GM19238 (cell line): Measurements from ENCODE around the gene BAAT.
"Not testable (repeated sequence)": the region's sequence is repeated elsewhere in the genome, so short reads cannot be mapped to it uniquely, and the experiment has no call there.

Experiments
- DNase-seq: peaks from one replicate; pipeline ENCODE4 v3.0.0; 2011; ENCODE audit warnings: low spot score; ENCODE audit not compliant: insufficient read length

Gene BAAT

GRCh38 chr9:101365181-101365580, 19.6 kb downstream of the BAAT start:
- DNase-seq = no peak

DNA sequence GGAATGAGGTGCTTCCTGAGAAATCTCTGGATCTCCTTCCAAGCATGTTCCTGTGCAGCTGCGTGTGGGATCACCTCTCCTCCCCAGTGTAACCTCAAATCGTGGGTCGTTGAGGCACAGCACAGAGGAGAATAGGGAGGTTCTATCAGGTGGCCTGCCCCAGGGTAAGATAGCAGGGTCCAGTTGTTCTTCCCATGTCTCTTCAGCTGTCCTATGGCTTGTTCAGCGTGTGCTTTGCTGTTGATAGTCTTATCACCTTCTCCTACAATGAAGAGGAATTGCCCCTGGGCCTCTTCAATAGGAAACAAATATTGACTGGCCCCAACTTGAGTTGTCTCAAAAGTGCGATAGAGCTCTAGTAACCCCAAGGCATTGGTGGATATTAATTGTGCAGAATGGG, 22.4 kb downstream of the BAAT start:
- DNase-seq = no peak

DNA sequence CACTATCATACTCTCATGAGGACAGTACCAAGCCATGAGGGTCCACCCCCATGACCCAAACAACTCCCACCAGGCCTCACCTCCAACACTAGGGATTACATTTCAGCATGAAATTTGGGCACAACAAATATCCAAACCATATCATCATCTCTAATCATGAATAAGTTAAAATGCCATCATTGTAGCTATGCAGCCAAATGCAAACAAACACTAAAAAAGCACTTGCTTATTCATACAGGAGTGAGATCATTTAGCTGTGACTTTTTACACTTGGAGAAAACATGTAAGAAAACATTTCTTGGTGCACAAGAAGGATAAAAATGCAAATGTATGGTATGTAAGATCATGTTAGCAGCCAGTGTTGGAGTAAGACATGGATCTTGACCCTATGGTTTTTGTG, 24.2 kb downstream of the BAAT start:
- DNase-seq = no peak

- DNase-seq = no peak
Measured at GRCh38 chr9:101359679-101360078, 25.1 kb downstream of the BAAT start.

DNA sequence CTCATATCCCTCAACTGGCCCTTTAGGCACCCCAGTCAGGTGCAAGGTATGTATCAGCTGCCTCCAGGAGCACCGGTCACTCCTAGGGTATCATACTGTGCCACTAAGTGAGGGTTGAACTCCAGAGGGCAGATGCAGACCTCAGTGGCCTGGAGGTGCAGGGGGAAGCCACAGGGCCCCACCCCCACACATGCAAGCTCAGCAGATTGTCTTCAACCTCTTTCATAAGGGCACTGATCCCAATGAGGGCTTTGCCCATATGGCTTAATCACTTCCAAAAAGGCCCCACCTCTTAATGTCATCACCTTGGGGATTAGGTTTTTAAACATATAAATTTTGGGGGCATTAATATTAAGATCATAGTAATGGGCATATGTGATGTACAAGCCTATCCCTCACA, 28.2 kb downstream of the BAAT start:
- no peak for DNase-seq

DNA sequence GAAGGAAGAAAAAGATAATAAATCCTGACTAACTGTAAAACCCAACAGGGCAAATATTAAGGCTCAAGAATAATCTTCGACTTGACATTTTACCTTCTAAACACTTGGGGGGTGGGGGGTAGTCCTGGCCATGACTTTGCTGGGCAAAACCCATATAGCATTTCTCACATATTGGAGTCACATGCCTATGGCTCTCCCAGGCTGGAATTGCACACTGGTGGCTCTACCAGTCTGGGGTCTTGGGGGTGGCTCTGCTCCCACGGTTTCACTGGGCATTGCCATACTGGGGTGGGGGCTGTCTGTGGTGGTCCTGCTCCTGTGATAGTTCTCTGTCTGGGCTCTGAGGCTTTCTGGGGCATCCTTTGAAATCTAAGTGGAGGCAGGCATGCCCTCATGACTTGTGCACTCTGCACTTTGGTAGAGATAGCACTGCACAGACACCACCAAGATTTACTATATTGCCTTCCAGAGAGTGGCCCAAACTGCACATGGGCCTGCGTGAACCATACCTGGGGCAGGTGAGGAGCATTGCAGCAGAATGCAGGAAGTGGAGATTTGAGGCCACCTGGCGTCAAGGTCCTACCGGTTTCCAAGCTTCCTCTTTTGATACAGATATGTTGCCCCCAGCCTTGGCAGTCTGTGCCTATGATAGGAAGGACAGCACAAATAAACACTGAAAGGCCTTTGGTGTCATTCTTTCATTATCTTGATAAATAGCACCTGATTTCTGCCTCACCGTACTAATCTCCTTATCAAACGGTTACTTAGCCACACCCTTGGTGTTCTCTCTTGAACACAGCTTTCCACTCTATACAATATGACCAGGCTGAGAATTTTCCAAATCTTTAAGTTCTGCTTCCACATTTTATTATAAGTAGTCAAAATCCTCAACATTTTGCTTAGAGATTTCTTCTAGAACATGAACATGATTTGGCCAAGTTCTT, 29.8 kb downstream of the BAAT start:
- DNase-seq = no peak

- no peak for DNase-seq
Measured at GRCh38 chr9:101354143-101354764, 30.6 kb downstream of the BAAT start.

DNA sequence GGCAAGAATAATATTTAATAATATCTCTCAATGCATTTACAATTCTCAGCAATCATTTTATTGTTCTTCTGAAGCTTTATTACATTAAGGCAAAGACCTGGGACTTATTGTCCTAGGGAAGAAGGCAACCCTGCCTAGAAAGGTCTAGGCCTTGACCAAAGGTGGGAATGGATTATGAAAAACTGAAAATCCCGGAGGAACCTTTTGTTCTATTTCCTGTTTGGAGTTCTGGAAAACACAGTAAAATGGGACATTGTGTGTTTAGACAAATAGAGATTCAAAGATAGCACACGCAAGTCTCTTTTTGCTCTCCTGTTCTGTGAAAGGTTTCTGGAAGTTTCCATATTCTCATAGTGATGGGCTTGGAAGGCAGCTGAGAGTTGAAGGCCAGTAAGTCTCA, 31.1 kb downstream of the BAAT start:
- DNase-seq = no peak

GRCh38 chr9:101352892-101353463, 31.8 kb downstream of the BAAT start:
- no peak for DNase-seq

GRCh38 chr9:101350285-101350684, 34.5 kb downstream of the BAAT start:
- DNase-seq = no peak

DNA sequence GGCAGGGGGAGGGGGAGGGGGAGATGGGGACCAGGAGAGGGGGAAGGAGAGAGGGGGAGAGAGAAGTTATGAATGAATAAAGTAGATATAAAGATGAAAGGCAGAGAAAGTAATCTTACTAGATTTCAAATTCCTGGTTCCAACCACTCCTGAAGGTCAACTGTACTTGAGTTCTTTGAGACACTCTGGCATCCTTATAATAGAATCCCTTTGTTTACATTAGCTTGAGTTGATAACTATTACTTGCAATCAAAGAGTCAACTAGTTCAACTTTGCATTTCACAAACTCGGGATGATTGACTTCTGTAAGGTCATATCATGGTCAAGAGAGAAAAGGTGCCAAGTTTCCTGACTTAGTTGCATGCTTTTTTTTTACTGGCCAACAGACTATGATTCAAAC, 42.2 kb downstream of the BAAT start:
- DNase-seq = no peak

GRCh38 chr9:101341958-101342357, 42.8 kb downstream of the BAAT start:
- no peak for DNase-seq

- no peak for DNase-seq
Measured at GRCh38 chr9:101337237-101337636, 47.6 kb downstream of the BAAT start.

DNA sequence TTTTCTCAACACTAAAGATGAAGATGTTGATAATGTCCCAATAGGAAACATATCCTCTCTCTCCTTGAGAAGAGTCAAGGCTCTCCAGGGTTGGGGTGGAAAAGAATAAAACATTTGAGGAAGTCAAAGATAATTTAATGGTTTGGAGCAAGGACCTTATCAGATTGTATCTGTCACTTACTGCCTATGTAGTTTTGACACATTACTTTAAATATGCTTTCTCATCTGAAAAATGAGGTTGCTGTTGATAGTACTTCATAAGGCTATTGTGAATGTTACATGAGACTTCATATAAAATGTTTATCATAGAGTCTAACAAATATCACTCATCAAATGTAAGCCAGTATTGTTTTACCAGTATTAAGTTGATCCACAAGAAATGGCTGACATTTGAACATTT, 48.7 kb downstream of the BAAT start:
- no peak for DNase-seq

DNA sequence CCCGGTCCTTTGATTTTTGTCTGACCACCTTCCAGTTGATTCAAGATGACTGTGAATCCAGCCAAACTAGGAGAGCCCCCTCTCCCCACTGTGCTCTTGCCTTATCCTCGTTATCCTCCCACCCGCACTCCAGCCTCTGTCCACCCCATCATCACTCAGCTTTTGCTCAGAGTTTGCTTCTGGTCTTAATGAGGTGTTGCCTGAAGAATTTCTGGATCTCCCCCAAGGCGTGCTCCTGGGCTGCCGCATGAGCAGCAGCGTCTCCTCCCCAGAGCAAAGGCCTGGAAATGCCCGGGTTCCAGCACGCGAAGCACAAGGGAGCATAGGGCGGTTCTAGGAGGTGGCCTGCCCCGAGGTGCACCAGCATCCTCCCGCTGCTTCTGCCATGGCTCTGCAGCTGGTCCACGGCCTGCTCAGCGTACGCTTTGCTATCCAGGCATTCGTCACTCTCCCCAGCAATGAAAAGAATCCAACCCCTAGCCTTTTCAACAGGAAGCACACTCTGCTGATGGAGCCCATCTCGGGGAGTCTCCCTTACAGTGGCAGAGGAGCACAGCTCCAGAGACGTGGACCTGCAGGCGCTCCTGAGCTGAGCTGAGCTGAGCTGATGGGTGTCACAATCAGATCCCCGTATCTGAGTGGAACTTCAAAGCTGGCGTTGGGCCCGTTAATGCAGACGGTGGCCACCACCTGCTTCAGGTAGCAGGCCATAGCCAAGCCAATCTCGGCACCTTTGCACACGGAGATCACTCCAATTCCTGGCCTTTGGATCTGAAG, 50.7 kb downstream of the BAAT start:
- no peak for DNase-seq

DNA sequence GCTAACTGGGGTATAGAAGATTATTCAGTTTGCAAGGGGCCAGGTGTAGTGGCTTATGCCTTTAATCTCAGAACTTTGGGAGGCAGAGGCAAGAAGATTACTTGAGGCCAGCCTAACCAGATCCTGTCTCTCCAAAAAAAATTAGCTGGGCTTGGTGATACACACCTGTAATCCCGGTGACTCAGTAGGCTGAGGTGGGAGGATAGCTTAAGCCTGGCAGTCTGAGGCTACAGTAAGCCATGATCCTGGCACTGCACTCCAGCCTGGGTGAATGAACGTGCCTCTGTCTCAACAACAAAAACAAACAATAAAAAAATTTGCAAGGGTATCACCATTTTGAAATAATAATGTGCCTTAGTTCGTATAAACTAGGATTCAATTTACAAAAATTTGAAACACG, 51.3 kb downstream of the BAAT start:
- DNase-seq = no peak

- DNase-seq = no peak
Measured at GRCh38 chr9:101332362-101332761, 52.4 kb downstream of the BAAT start.

DNA sequence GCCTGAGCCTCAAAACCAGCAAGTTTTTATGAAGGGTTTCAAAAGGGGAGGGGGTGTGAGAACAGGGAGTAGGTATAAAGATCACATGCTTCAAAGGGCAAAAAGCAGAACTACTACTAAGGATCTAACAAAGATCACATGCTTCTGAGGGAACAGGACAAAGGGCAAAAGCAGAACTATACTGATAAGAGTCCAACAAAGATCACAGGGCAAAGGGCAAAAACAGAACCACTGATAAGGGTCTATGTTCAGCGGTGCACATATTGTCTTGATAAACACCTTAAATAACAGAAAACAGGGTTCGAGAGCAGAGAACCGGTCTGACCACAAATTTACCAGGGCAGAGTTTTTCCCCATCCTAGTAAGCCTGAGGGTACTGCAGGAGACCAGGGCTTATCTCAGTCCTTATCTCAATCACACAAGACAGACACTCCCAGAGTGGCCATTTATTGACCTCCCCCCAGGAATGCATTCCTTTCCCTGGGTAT, 57.3 kb downstream of the BAAT start:
- not testable (repeated sequence) for DNase-seq

GRCh38 chr9:101326501-101326900, 58.3 kb downstream of the BAAT start:
- DNase-seq = no peak

GRCh38 chr9:101326035-101326434, 58.8 kb downstream of the BAAT start:
- DNase-seq = no peak

GRCh38 chr9:101325053-101325452, 59.8 kb downstream of the BAAT start:
- DNase-seq = no peak
